ENCODE measurements around the gene NPC1L1.
"Not testable (repeated sequence)": the region's sequence is repeated elsewhere in the genome, so short reads cannot be mapped to it uniquely, and the experiment has no call there.

NPC1L1 gene

GRCh38 chr7:44555350-44555749 lies 14.2 kb upstream of the NPC1L1 start:
- DNase-seq (ENCODE audit: low spot score): no peak
- TF ChIP-seq CTCF (IDR thresholded peaks at IDR 0.05): no peak
- Histone ChIP-seq H3K27ac (no peak overlapping the region), H3K4me3 (no peak overlapping the region)

- H3K4me3 ChIP-seq: not testable (repeated sequence)
Measured at GRCh38 chr7:44552473-44553005, 11.4 kb upstream of the NPC1L1 start.

GRCh38 chr7:44549457-44549856 lies 8.3 kb upstream of the NPC1L1 start:
- TF ChIP-seq CTCF (IDR thresholded peaks at IDR 0.05): no peak
- Histone ChIP-seq H3K27ac (no peak overlapping the region), H3K4me3 (no peak overlapping the region)
- no peak for DNase-seq (ENCODE audit: low spot score)

More at GRCh38 chr7:44552473-44553005, 11.4 kb upstream of the NPC1L1 start:
- not testable (repeated sequence) for H3K27ac ChIP-seq; DNase-seq (ENCODE audit: low spot score)

- H3K4me3 ChIP-seq: no peak overlapping the region
- no peak for DNase-seq (ENCODE audit: low spot score)
- TF ChIP-seq CTCF (IDR thresholded peaks at IDR 0.05): no peak
- H3K27ac ChIP-seq: no peak overlapping the region
Measured at GRCh38 chr7:44548893-44549292, 7.8 kb upstream of the NPC1L1 start.

- no peak for TF ChIP-seq CTCF (IDR thresholded peaks at IDR 0.05)
- DNase-seq (ENCODE audit: low spot score): no peak
- Histone ChIP-seq H3K4me3 (no peak overlapping the region), H3K27ac (no peak overlapping the region)
Measured at GRCh38 chr7:44547536-44548231, 6.6 kb upstream of the NPC1L1 start.

GRCh38 chr7:44541876-44542610 lies 913 bp upstream of the NPC1L1 start:
- no peak overlapping the region for H3K4me3 ChIP-seq
- TF ChIP-seq CTCF (IDR thresholded peaks at IDR 0.05): no peak
- no peak for DNase-seq (ENCODE audit: low spot score)
- H3K27ac ChIP-seq: no peak overlapping the region

- Histone ChIP-seq H3K4me3 (no peak overlapping the region), H3K27ac (no peak overlapping the region)
- no peak for TF ChIP-seq CTCF (IDR thresholded peaks at IDR 0.05)
- no peak for DNase-seq (ENCODE audit: low spot score)
Measured at GRCh38 chr7:44540592-44541027, 520 bp downstream of the NPC1L1 start.

Measured in coronary artery (tissue), 2 donors.